GM18861 (cell line): ENCODE measurements around the gene RASAL2.
A peak's percentile ranks its signal among the peaks of the same experiment; 100 is the strongest.
"Not testable (repeated sequence)": the region's sequence is repeated elsewhere in the genome, so short reads cannot be mapped to it uniquely, and the experiment has no call there.

Experiments
- ATAC-seq: cut with Tn5 transposase; IDR thresholded peaks from one replicate; pipeline ENCODE4 v1.9.1; 2021; ENCODE audit not compliant: unreplicated experiment

RASAL2 gene

GRCh38 chr1:178330848-178331497 lies 237.1 kb downstream of the RASAL2 start:
- ATAC-seq: no peak

- ATAC-seq: no peak
Measured at GRCh38 chr1:178335426-178335825, 241.5 kb downstream of the RASAL2 start.

- ATAC-seq: no peak
Measured at GRCh38 chr1:178337091-178337706, 243.3 kb downstream of the RASAL2 start.

GRCh38 chr1:178339834-178340233 lies 245.9 kb downstream of the RASAL2 start:
- ATAC-seq: no peak

GRCh38 chr1:178341261-178341956 lies 247.5 kb downstream of the RASAL2 start:
- ATAC-seq: no peak

GRCh38 chr1:178342745-178343144 lies 248.8 kb downstream of the RASAL2 start:
- no peak for ATAC-seq

- ATAC-seq: peak; percentile 84
Measured at GRCh38 chr1:178344513-178345091, 250.7 kb downstream of the RASAL2 start.

- ATAC-seq: no peak
Measured at GRCh38 chr1:178345238-178345637, 251.3 kb downstream of the RASAL2 start.

- no peak for ATAC-seq
Measured at GRCh38 chr1:178345807-178346206, 251.9 kb downstream of the RASAL2 start.

- no peak for ATAC-seq
Measured at GRCh38 chr1:178349801-178350200, 255.9 kb downstream of the RASAL2 start.

GRCh38 chr1:178351911-178352310 lies 258.0 kb downstream of the RASAL2 start:
- ATAC-seq: not testable (repeated sequence)

- no peak for ATAC-seq
Measured at GRCh38 chr1:178352790-178353416, 259.0 kb downstream of the RASAL2 start.

- no peak for ATAC-seq
Measured at GRCh38 chr1:178353524-178353923, 259.6 kb downstream of the RASAL2 start.

GRCh38 chr1:178354816-178355215 lies 260.9 kb downstream of the RASAL2 start:
- no peak for ATAC-seq

GRCh38 chr1:178356299-178356698 lies 262.4 kb downstream of the RASAL2 start:
- ATAC-seq: no peak

GRCh38 chr1:178358456-178358855 lies 264.6 kb downstream of the RASAL2 start:
- ATAC-seq: no peak

GRCh38 chr1:178360421-178360820 lies 266.5 kb downstream of the RASAL2 start:
- ATAC-seq: no peak

- ATAC-seq: peak; percentile 57
Measured at GRCh38 chr1:178361847-178362246, 267.9 kb downstream of the RASAL2 start.

GRCh38 chr1:178362747-178363146 lies 268.8 kb downstream of the RASAL2 start:
- ATAC-seq: no peak

GRCh38 chr1:178364782-178365181 lies 270.9 kb downstream of the RASAL2 start:
- no peak for ATAC-seq

- ATAC-seq: no peak
Measured at GRCh38 chr1:178367151-178367550, 273.2 kb downstream of the RASAL2 start.
